GM21576 (cell line): ENCODE data around the gene HAUS1.
A peak's percentile ranks its signal among the peaks of the same experiment; 100 is the strongest.
"Not testable (repeated sequence)": the region's sequence is repeated elsewhere in the genome, so short reads cannot be mapped to it uniquely, and the experiment has no call there.

Experiments
- ATAC-seq: cut with Tn5 transposase; IDR thresholded peaks from one replicate; pipeline ENCODE4 v1.9.1; 2021; ENCODE audit warnings: mild to moderate bottlenecking, moderate library complexity; ENCODE audit not compliant: unreplicated experiment

Gene HAUS1

GRCh38 chr18:46088501-46088900 is 15.7 kb upstream of the HAUS1 start:
- not testable (repeated sequence) for ATAC-seq

DNA sequence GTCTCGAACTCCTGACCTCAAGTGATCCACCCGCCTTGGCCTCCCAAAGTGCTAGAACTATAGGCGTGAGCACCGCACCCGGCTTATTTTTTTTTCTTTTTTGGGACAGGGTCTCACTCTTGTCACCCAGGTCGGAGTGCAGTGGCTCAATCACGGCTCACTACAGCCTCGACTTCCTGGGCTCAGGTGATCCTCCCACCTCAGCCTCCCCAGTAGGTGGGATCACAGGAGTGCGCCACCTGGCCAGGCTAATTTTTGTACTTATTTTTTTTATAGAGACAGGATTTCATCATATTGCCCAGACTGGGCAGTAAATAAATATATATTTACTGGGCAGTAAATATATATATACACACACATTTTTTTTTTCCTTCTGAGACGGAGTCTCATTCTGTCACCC is 8.7 kb upstream of the HAUS1 start:
- no peak for ATAC-seq

DNA sequence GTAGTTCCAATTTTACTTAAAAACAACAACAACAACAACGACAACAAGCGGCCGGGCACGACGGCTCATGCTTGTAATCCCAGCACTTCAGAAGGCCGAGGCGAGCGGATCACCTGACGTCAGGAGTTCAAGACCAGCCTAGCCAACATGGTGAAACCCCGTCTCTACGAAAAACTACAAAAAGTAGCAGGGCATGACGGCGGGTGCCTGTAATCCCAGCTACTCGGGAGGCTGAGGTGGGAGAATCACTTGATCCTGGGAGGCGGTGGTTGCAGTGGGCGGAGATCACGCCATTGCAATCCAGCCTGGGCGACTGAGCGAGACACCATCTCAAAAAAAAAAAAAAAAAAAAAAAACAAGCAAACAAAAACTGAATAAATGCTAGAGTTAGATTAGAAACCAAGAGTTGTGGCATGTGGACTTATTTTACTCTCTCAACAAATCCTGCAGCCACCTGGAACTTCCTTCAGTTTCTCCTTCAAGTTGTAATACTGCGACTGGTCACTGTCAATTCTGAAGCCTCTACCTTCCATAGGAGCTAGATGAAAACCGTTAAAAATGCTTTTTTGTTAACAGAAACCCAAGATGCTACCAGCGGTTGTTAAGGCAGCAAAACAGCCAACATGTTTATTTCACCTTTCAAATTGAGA is 7.4 kb upstream of the HAUS1 start:
- ATAC-seq = peak; percentile 31

- ATAC-seq = peak; percentile 28
These were observed 6.8 kb upstream of the HAUS1 start for GRCh38 chr18:46097431-46097800.

- ATAC-seq = peak; percentile 84
These were observed 6.2 kb upstream of the HAUS1 start, which contains the start of gene ATP5F1A for GRCh38 chr18:46097801-46098615. Gene ATP5F1A, minus strand, starts transcription at chr18:46098296. Its CDS starts 65 bp downstream, at chr18:46098231.

DNA sequence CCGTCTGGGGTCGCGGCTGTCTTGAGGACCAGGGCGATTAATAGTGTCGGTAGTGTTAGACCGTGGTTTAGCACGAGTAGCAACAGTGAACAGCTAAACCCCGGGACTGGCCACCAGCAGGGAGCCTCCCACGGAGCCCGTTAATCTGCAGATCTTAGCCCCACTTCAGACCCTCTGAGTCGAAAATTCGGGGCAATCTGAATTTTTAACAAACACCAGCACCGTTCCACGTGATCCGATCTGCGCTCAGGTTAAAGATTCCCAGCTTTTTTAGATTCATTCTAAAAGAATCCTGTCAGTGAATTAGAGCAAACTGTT is 5.6 kb upstream of the HAUS1 start:
- no peak for ATAC-seq

DNA sequence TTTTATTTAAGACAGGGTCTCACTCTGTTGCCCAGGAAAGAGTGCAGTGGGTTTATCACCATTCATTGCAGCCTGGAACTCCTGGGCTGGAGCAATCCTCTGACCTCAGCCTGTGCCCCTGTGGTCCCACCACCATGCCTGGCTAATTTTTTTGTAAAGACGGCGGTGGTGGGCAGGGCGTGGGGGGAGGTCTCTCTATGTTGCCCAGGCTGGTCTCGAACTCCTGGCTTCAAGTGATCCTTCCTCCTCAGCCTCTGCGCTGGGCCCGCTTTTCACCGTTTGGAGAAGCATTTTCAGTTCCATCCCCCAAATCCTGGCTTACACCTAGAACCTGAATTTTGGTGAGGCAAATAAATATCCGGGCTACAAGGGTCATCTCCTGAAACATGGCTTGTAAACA is 4.7 kb upstream of the HAUS1 start:
- ATAC-seq = no peak

GRCh38 chr18:46109386-46109785 is 5.2 kb downstream of the HAUS1 start:
- no peak for ATAC-seq

DNA sequence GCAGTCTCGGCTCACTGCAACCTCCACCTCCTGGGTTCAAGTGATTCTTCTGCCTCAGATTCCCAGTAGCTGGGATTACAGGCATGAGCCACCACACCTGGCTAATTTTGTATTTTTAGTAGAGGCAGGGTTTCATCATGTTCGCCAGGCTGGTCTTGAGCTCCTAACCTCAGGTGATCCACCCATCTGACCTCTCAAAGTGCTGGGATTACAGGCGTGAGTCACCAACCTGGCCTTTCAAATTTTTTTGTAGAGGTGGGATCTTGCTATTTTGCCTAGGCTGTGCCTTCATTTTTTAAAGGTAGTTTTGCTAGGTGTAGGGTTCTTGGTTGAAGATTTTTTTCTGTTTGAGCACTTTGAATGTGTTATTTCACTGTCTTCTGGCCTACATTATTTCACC is 6.2 kb downstream of the HAUS1 start:
- ATAC-seq = no peak

DNA sequence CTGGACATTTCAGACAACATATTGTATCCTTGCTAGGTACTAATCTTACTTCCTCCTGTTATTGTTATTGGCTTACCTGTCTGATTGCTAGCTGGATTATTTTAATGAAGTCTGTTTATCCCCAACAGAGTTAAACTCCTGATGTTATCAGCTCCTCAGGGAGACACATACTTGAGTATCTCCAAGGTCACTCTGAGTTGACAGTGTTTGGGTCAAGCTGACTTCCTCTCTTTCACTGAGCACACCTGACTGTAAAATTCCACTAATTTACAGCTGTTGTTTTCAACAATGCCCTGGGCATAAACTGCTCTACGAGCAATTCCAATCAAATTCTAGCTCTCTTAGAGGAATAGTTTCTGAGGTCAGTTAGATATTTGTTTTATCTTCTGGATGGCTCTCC is 9.6 kb downstream of the HAUS1 start:
- no peak for ATAC-seq

DNA sequence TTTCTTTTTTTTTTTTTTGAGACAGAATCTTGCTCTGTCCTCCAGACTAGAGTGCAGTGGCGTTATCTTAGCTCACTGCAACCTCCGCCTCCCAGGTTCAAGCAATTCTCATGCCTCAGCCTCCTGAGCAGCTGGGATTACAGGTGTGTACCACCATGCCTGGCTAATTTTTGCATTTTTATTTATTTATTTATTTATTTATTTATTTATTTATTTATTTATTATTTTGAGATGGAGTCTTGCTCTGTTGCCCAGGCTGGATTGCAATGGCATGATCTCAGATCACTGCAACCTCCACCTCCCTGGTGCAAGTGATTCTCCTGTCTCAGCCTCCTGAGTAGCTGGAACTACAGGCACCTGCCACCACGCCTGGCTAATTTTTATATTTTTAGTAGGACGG is 22.4 kb downstream of the HAUS1 start:
- ATAC-seq = not testable (repeated sequence)

- ATAC-seq = no peak
These were observed 25.9 kb downstream of the HAUS1 start for GRCh38 chr18:46130061-46130460.

DNA sequence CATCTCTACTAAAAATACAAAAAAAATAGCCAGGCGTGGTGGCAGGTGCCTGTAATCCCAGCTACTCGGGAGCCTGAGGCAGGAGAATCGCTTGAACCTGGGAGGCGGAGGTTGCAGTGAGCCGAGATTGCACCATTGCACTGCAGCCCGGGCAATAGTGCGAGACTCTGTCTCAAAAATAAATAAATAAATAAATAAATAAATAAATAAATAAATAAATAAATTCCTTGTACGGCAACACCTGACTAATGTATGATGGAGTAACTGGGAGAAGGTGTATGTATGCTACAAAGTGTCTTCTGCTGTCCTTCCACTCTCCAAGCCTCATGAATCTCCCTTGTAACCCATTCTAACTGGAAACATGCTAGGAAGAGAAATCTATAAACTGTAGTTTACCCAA is 26.4 kb downstream of the HAUS1 start:
- not testable (repeated sequence) for ATAC-seq

- ATAC-seq = no peak
These were observed 29.3 kb downstream of the HAUS1 start for GRCh38 chr18:46133534-46133933.

DNA sequence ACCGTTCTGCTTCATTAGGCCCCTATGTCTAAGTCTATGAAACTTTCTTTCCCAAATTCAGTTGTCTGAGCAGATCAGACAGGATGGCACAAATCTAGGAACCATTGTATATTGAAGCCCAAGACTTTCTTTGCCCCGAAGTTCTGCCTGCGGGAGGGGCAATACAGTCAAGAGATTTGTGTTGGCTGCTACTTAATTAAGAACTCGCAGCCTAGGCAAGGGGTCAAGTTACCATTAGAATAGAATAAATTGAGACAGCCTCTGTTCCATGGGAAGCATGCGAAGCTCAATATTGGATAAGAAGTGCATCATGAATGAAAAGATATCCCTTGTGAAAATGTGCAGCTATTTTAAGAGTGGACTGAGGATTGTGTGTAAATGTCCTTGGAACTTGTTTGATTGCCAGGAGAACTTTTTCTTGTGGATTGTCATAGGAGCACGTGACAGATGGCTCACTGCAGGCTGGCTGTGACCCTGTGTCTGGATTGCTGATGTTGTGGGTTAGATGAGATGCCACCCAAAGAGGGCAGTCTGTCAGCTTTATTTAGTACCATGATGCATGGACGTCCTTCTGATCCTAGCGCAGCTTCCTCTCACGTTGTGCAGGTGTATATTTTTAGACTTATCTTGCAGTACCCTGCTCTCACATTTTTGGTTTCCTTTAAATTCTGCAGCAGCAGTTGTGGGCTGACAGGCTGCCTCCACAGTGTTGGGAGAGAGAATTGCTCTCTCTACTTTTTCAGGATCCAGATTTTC is 30.9 kb downstream of the HAUS1 start:
- ATAC-seq = no peak

- no peak for ATAC-seq
These were observed 36.0 kb downstream of the HAUS1 start for GRCh38 chr18:46140173-46140572.

GRCh38 chr18:46141199-46141598 is 37.0 kb downstream of the HAUS1 start:
- no peak for ATAC-seq

- ATAC-seq = no peak
These were observed 44.6 kb downstream of the HAUS1 start for GRCh38 chr18:46148810-46149209.

- no peak for ATAC-seq
These were observed 48.2 kb downstream of the HAUS1 start for GRCh38 chr18:46152436-46152807.

DNA sequence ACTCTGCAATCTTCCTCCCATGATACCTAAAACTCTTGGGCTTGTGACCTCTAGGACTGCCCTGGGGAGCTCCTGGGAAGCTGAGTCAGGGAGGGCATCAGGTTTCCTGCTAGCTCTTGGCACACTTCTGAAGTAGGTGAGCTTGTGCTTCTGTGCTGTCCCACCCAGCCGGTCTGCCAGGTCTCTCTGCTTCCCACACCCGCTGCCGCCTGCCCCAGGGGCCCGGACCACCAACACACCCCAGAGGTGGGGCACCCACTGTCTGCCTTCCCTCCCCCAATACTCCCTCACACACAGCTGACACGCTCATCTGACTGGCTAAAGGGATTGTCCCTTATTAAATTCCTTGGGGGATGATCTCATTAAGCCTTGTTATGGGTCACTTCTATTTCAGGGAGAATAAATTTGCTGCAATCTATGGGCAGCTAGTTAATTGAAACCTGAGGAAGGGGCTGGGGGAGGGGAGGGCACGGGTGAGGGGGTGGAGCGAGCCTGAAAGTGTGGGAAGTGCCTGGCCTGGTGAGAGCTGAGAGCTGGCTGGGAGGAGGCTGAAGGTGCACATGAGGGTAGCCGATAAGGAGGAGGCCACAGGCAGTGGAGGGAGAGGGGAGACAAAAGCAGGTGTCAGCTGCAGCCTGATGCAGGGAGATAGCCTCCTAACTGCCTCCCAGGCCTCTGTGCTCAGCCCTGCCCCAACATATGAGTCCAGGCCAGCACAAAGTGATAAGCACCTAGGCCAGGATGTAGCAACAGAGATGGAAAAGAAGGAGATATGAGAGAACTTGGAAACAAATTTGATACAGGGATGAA is 48.8 kb downstream of the HAUS1 start:
- ATAC-seq = no peak

DNA sequence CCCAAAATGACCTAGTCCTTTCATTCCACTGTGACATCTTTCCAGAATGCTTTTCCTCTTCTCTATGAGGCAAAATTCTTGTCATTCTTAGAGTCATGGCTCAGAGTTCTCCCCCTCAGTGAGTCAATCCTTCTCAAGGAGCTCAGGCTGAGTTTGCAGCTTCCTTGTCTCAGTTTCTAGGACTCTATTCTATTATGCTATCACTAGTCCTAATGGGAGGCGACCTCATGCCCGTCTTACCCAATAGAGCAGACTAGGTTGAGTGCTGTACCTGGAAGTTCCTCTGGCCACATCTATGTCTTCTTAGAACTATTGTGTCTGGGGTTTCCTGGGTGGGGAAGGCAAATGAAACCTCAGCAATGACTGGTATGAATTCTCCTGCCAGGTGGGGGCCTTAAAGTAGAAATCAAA is 51.5 kb downstream of the HAUS1 start:
- no peak for ATAC-seq
